HL-60 (cell line): ENCODE data around the gene INCENP.

ENCODE experiments used
- DNase-seq, 2 experiments: peaks; one replicate each; pipeline ENCODE4 v3.0.0-alpha.2; 2010 to 2020; ENCODE audit warnings: low read depth in 1 of 2, low spot score in 1 of 2
- H3K27ac ChIP-seq: fragments of 250-450 bp; sonication (Bioruptor Pico); replicated peaks from 2 replicates; pipeline ENCODE4 v1.5.1; 2020; ENCODE audit warnings: mild to moderate bottlenecking, moderate library complexity
- H3K27me3 ChIP-seq: fragments of 250-450 bp; sonication (Bioruptor Pico); 2 replicates; pipeline ENCODE4 v1.5.1; 2021; ENCODE audit warnings: mild to moderate bottlenecking, moderate library complexity; ENCODE audit not compliant: insufficient read depth, poor library complexity, severe bottlenecking
- H3K4me3 ChIP-seq: replicated peaks from 2 replicates; pipeline ENCODE4 v1.5.1; 2011; ENCODE audit warnings: mild to moderate bottlenecking, control low read depth, low read length; ENCODE audit not compliant: insufficient read depth
- CTCF ChIP-seq: IDR thresholded peaks from one replicate; pipeline ENCODE4 v1.5.1; 2011; ENCODE audit warnings: low read length, control low read depth, inconsistent platforms; ENCODE audit not compliant: insufficient read depth
- GABPA ChIP-seq: IDR thresholded peaks from 2 replicates; pipeline ENCODE4 v1.6.1; 2012; ENCODE audit warnings: low read depth
- POLR2AphosphoS5 ChIP-seq: IDR thresholded peaks from 2 replicates; pipeline ENCODE4 v1.6.1; 2012; ENCODE audit warnings: low read depth
- REST ChIP-seq: IDR thresholded peaks from 2 replicates; pipeline ENCODE4 v1.6.1; 2012; ENCODE audit warnings: low read depth; ENCODE audit not compliant: insufficient replicate concordance
- SPI1 ChIP-seq: IDR thresholded peaks from 2 replicates; pipeline ENCODE4 v1.6.1; 2012; ENCODE audit warnings: low read depth, mild to moderate bottlenecking, borderline replicate concordance

INCENP gene

GRCh38 chr11:62088331-62088933 is 35.4 kb upstream of the INCENP start:
- no peaks in the 10 kb centered on the region for H3K27me3 ChIP-seq
- no peak overlapping the region for H3K27ac ChIP-seq
- no peak overlapping the region for H3K4me3 ChIP-seq
- no peak for DNase-seq
- TF ChIP-seq CTCF (no peak), GABPA (no peak), POLR2AphosphoS5 (no peak), SPI1 (no peak)

- no peak for DNase-seq
- TF ChIP-seq REST (no peak), GABPA (no peak), CTCF (no peak), SPI1 (no peak), POLR2AphosphoS5 (no peak)
- Histone ChIP-seq H3K4me3 (no peak overlapping the region), H3K27me3 (peaks cover 19% of the 10 kb centered on the region), H3K27ac (no peak overlapping the region)
Observed at GRCh38 chr11:62103141-62103540, 20.7 kb upstream of the INCENP start.

GRCh38 chr11:62103986-62104385 is 19.8 kb upstream of the INCENP start:
- TF ChIP-seq SPI1 = no peak
- TF ChIP-seq GABPA = no peak
- no peak for TF ChIP-seq POLR2AphosphoS5
- TF ChIP-seq CTCF = no peak
- no peak for TF ChIP-seq REST
- DNase-seq = no peak
- H3K4me3 ChIP-seq = no peak overlapping the region
- peaks cover 19% of the 10 kb centered on the region for H3K27me3 ChIP-seq
- H3K27ac ChIP-seq = no peak overlapping the region
